Measurements from ENCODE around the gene NCKAP5L.

Gene NCKAP5L

GRCh38 chr12:49823951-49824350 lies 4.3 kb downstream of the NCKAP5L start:
- DNase-seq, result no peak

GRCh38 chr12:49823350-49823749 lies 4.9 kb downstream of the NCKAP5L start:
- DNase-seq, result no peak

- DNase-seq, result no peak
Observed at GRCh38 chr12:49821373-49822287, 6.6 kb downstream of the NCKAP5L start.

- no peak for DNase-seq
Observed at GRCh38 chr12:49819786-49820185, 8.4 kb downstream of the NCKAP5L start.

- DNase-seq, result no peak
Observed at GRCh38 chr12:49818241-49818895, 9.8 kb downstream of the NCKAP5L start.

- no peak for DNase-seq
Observed at GRCh38 chr12:49813131-49813530, 15.1 kb downstream of the NCKAP5L start.

GRCh38 chr12:49811961-49812401 lies 16.2 kb downstream of the NCKAP5L start:
- no peak for DNase-seq

GRCh38 chr12:49811136-49811535 lies 17.1 kb downstream of the NCKAP5L start:
- DNase-seq, result no peak

GRCh38 chr12:49809906-49810389 lies 18.3 kb downstream of the NCKAP5L start:
- no peak for DNase-seq

GRCh38 chr12:49809381-49809905 lies 18.8 kb downstream of the NCKAP5L start:
- no peak for DNase-seq

- no peak for DNase-seq
Observed at GRCh38 chr12:49808686-49809380, 19.4 kb downstream of the NCKAP5L start.

GRCh38 chr12:49807991-49808580 lies 20.1 kb downstream of the NCKAP5L start:
- DNase-seq, result no peak

GRCh38 chr12:49806877-49807276 lies 21.3 kb downstream of the NCKAP5L start:
- DNase-seq, result no peak

GRCh38 chr12:49806321-49806813 lies 21.8 kb downstream of the NCKAP5L start:
- DNase-seq, result no peak

- DNase-seq, result no peak
Observed at GRCh38 chr12:49805409-49805808, 22.8 kb downstream of the NCKAP5L start.

GRCh38 chr12:49804821-49805220 lies 23.4 kb downstream of the NCKAP5L start:
- DNase-seq, result no peak

GRCh38 chr12:49803693-49804450 lies 24.3 kb downstream of the NCKAP5L start:
- DNase-seq, result no peak

GRCh38 chr12:49801141-49802063 lies 26.8 kb downstream of the NCKAP5L start:
- DNase-seq, result no peak

- DNase-seq, result no peak
Observed at GRCh38 chr12:49800421-49801140, 27.6 kb downstream of the NCKAP5L start.

- no peak for DNase-seq
Observed at GRCh38 chr12:49798934-49799333, 29.3 kb downstream of the NCKAP5L start.

Measured in DMS79 treated with DMSO at 0.1 percent for 48 hours (cell line).